HG03064 (cell line): ENCODE results near the gene DSC1.
"Not testable (repeated sequence)": the region's sequence is repeated elsewhere in the genome, so short reads cannot be mapped to it uniquely, and the experiment has no call there.

Source experiments
- ATAC-seq: cut with Tn5 transposase; IDR thresholded peaks from one replicate; pipeline ENCODE4 v1.9.1; 2021; ENCODE audit warnings: low read depth; ENCODE audit not compliant: unreplicated experiment

Gene DSC1

DNA sequence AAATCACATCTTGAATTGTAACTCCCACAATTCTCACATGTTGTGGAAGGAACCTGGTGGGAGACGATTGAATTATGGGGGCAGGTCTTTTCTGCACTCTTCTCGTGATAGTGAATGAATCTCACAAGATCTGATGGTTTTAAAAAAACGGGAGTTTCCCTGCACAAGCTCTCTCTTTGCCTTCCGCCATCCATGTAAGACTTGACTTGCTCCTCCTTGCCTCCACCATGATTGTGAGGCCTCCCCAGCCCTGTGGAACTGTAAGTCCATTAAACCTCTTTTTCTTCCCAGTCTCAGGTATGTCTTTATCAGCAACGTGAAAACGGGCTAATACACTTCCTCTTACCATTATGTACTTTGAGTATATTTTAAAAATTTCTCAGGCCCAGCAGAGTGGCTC lies 14.7 kb upstream of the DSC1 start:
- not testable (repeated sequence) for ATAC-seq

GRCh38 chr18:31176531-31176930 lies 13.9 kb upstream of the DSC1 start:
- ATAC-seq, result no peak

- no peak for ATAC-seq
Measured at GRCh38 chr18:31171144-31171839, 8.6 kb upstream of the DSC1 start.

DNA sequence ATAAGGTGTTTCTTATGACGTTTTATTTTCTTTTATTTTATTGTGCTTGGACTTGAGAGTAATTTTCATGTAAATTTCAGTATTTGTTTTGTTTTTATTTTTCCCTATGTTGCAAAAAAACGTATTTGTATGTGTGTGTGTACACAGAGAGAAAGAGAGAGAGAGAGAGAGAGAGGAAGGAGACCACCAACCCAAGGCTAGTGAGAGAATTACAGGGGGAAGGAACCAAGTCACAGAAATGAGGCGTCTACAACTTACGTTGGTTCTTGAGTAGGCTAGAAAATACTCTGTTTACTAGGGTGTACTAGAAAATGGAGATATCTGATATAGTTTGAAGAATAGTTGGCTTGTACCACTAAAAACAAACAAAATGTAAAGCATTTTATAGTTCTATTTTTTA lies 7.7 kb upstream of the DSC1 start:
- no peak for ATAC-seq

GRCh38 chr18:31162419-31162793 lies 250 bp downstream of the DSC1 start:
- ATAC-seq, result no peak

DNA sequence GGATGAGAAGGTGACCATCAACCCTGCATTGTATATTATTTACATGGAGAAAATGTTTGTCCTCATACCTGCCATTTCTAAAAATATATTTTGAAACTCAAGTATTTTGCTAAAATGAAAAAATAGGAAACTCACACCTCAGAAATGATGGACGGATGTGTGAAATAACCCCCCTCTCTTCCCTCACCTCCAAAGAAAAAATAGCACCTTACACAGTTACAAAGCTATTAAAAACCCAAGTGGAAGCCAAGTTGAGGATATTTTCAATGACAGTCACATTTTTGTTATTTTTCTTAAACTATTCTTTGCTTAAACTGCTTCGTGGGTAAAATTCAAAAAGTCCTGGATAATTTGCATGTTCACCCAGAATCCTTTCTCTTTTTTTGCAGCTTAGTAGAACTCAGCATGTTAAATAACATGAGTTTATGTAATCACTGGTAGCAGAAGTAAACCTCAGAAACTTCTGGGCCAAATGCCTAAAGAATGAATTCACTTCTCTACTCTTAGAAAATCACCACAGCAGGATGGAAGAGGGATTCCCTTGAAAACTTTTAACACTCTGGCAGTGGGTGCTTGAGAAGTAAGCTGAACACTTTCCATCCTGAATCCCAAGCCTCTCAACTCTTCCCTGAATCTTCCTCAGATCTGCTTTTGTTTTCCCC lies 768 bp downstream of the DSC1 start:
- no peak for ATAC-seq

GRCh38 chr18:31156821-31157763 lies 5.6 kb downstream of the DSC1 start:
- no peak for ATAC-seq

- ATAC-seq, result no peak
Measured at GRCh38 chr18:31155498-31155897, 7.2 kb downstream of the DSC1 start.

GRCh38 chr18:31154181-31154580 lies 8.5 kb downstream of the DSC1 start:
- ATAC-seq, result no peak

DNA sequence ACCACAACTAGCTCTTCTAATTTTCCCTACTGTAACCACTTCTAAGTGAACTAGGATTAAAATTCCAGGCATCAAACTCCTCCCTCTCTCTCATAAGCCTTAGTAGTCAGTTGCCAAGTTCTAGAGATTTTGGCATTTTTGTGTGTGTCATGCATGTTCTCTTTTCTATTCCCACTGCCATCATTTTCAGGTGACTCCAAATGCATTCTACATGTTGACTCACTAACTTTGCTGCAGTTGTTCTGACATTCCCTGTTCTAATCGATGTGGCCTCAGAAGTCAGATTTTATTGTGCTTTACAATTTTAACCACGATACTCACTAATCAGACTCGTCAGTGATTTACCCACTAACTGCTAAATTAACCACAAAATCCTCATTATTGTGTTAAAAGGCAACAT lies 13.3 kb downstream of the DSC1 start:
- no peak for ATAC-seq

DNA sequence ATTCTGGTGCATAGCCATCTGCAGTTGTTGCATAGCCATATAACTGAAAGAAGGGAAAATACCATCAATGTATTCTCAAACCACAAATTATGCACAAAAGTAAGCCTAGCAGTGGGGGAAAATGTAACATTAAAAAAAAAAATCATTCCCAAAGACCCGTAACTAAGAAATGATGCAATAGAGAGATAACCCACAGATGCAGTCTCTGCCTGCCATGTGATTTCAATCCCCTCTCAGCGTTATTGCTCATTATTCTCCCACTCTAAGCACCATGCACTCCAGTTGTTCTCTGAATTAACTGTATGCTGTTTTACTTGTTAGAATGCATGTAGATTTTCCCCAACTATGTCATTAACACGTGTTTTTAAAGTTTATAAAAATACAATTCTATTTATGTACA lies 14.1 kb downstream of the DSC1 start:
- ATAC-seq, result no peak

DNA sequence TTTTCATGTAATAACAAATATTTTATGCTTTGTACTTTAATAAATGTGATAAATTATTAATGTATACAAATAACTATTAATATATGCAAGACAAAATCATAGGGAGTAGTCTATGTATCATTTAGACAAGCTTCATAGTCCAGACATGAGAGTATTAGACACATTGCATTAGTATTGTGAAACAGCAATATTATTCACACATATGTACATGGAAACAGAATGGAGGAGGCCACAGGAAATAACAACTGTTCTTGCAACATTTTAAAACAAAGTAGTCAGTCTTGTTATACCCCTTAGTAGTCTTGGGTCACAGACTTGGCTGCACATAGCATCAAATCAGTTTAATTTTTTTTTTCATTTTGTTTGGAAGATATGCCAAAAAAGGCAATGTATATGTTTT lies 15.8 kb downstream of the DSC1 start:
- no peak for ATAC-seq

DNA sequence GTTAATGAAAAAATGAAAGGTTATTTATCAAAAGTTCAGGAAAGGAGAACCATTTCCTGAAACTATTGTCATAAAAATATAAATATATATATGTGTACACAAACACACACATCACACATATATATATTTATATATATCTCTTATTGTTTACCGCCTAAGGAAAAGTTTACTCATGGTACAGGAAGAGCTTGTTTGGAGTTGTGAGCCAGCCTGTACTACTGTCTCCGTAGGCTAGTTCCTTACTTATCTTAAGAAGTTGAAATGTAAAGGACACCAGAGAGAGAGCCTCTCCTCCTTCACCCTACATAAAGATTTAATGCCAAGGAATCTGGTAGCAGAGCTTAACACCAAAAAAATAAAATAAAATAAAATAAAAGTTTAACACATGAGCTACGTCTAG lies 19.6 kb downstream of the DSC1 start:
- no peak for ATAC-seq

DNA sequence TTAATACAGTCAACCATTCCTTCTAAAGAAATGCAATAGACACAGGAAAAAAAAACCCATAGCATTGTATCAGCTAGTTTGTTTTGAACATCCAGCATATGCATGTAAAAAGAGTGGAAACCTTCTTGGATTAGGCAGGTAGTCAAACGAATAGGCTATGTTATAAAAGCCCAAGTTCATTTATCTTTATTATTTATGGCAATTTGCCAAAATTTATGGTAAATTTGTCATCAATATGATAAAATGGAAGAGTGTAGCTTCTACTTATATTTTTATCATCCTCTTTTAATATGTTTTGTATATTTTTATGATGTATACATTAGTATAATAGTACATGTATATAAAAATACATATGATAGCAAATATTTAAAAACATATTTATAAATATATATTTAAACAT lies 23.9 kb downstream of the DSC1 start:
- no peak for ATAC-seq

- ATAC-seq, result no peak
Measured at GRCh38 chr18:31134988-31135529, 27.6 kb downstream of the DSC1 start.

- ATAC-seq, result no peak
Measured at GRCh38 chr18:31129398-31130115, 33.1 kb downstream of the DSC1 start.

DNA sequence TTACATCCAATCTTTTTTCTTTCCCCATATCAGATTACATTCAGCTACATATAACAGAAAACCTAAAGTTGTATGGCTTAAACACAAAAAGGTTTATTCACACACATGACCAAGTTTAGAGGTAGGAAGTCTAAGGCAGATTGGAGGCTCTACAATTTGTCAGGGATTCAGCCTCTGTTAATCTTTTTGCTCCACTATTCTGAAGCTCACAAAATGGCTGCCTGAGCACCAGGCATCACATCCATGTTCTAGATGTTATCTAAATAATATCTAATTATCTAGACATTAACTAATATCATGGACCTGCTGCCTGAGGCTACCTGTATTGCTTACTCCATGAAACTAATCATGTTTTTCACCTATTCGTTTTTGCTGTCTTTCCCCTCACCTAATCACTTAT lies 36.8 kb downstream of the DSC1 start:
- no peak for ATAC-seq

DNA sequence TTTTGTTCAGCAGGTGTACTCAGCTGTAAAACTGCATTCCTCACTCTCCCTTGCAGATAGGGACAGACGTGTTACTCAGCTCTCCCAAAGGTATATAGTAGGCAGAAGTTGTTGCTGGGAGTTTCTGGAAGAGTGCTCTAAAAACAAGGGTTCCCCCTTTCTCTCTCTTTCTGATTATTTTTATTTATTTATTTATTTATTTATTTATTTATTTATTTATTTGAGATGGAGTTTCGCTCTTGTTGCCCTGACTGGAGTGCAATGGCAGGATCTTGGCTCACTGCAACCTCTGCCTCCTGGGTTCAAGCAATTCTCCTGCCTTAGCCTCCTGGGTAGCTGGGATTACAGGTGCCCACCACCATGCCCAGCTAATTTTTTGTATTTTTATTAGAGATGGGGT lies 39.5 kb downstream of the DSC1 start:
- not testable (repeated sequence) for ATAC-seq

GRCh38 chr18:31120594-31120993 lies 42.1 kb downstream of the DSC1 start:
- no peak for ATAC-seq

GRCh38 chr18:31116853-31117595 lies 45.6 kb downstream of the DSC1 start:
- no peak for ATAC-seq
